OCI-LY3 (cell line): ENCODE measurements around the gene ABCA2.

Experiments used
- H2AFZ ChIP-seq: fragments of 200-600, 300-600 bp; shearing (Covaris generic); 2 replicates; pipeline ENCODE4 v1.6.0; 2014; ENCODE audit warnings: antibody characterized with exemption, low read depth, low read length
- H3K27ac ChIP-seq: fragments of 200-600, 300-600 bp; sonication (generic); 2 replicates; pipeline ENCODE4 v1.5.1; 2014; ENCODE audit warnings: mild to moderate bottlenecking, low read length, moderate library complexity, mixed read lengths
- H3K27me3 ChIP-seq: fragments of 200-600, 300-600 bp; sonication (generic); 2 replicates; pipeline ENCODE4 v1.6.1; 2014; ENCODE audit warnings: low read depth, low read length, mixed read lengths
- H3K36me3 ChIP-seq: fragments of 200-600, 300-600 bp; sonication (generic); replicated peaks from 2 replicates; pipeline ENCODE3; 2014; ENCODE audit warnings: low read depth, low read length, mixed read lengths
- H3K4me1 ChIP-seq: fragments of 300-600, 200-600 bp; sonication (generic); 2 replicates; pipeline ENCODE4 v1.6.1; 2014; ENCODE audit warnings: low read length, mixed read lengths
- H3K4me2 ChIP-seq: fragments of 200-600, 300-600 bp; sonication (generic); 2 replicates; pipeline ENCODE4 v1.6.1; 2014; ENCODE audit warnings: low read length, mixed read lengths
- H3K4me3 ChIP-seq: fragments of 300-600, 200-600 bp; sonication (generic); 2 replicates; pipeline ENCODE4 v1.5.1; 2014; ENCODE audit warnings: antibody characterized with exemption, mild to moderate bottlenecking, low read length, moderate library complexity
- H3K79me2 ChIP-seq: fragments of 300-600, 200-600 bp; shearing (Covaris generic); 2 replicates; pipeline ENCODE4 v1.6.1; 2014; ENCODE audit warnings: mild to moderate bottlenecking, low read length, mixed read lengths
- H3K9ac ChIP-seq: fragments of 300-600, 200-600 bp; shearing (Covaris generic); 2 replicates; pipeline ENCODE4 v1.6.0; 2014; ENCODE audit warnings: mild to moderate bottlenecking, low read length, moderate library complexity
- H3K9me3 ChIP-seq: fragments of 200-600, 300-600 bp; shearing (Covaris generic); 2 replicates; pipeline ENCODE4 v1.6.1; 2014; ENCODE audit warnings: low read length, mixed read lengths; ENCODE audit not compliant: insufficient read depth
- H4K20me1 ChIP-seq: fragments of 200-600, 300-600 bp; sonication (generic); 2 replicates; pipeline ENCODE4 v1.6.1; 2016; ENCODE audit warnings: low read length, mixed read lengths; ENCODE audit not compliant: insufficient read depth
- CTCF ChIP-seq: fragments of 200-600, 300-600 bp; sonication (generic); IDR thresholded peaks from 2 replicates; pipeline ENCODE4 v1.5.1; 2014; ENCODE audit warnings: antibody characterized with exemption, low read length, low read depth
- EZH2phosphoT487 ChIP-seq: fragments of 200-600 bp; shearing (Covaris generic); IDR thresholded peaks from 2 replicates; pipeline ENCODE4 v1.6.1; 2018; ENCODE audit warnings: antibody characterized with exemption, mixed run types, low read depth

ABCA2 gene

GRCh38 chr9:137018761-137019559 lies 9.1 kb downstream of the ABCA2 start:
- H3K4me2 ChIP-seq, result no peak overlapping the region
- no peak overlapping the region for H3K9ac ChIP-seq
- H3K4me1 ChIP-seq, result no peaks in the 10 kb centered on the region
- H2AFZ ChIP-seq, result no peak overlapping the region
- no peaks in the 10 kb centered on the region for H3K36me3 ChIP-seq
- H3K27me3 ChIP-seq, result no peaks in the 10 kb centered on the region
- H3K4me3 ChIP-seq, result no peak overlapping the region
- H3K79me2 ChIP-seq, result no peaks in the 10 kb centered on the region
- no peak overlapping the region for H3K27ac ChIP-seq
- no peak for TF ChIP-seq EZH2phosphoT487
- TF ChIP-seq CTCF, result no peak
- no peaks in the 10 kb centered on the region for H4K20me1 ChIP-seq
- no peaks in the 10 kb centered on the region for H3K9me3 ChIP-seq

- H3K9ac ChIP-seq, result no peak overlapping the region
- no peak overlapping the region for H3K4me2 ChIP-seq
- H3K4me3 ChIP-seq, result no peak overlapping the region
- no peaks in the 10 kb centered on the region for H3K4me1 ChIP-seq
- no peaks in the 10 kb centered on the region for H3K9me3 ChIP-seq
- no peak overlapping the region for H2AFZ ChIP-seq
- no peak overlapping the region for H3K27ac ChIP-seq
- H3K79me2 ChIP-seq, result no peaks in the 10 kb centered on the region
- H3K27me3 ChIP-seq, result no peaks in the 10 kb centered on the region
- H3K36me3 ChIP-seq, result no peaks in the 10 kb centered on the region
- H4K20me1 ChIP-seq, result no peaks in the 10 kb centered on the region
- TF ChIP-seq CTCF, result no peak
- TF ChIP-seq EZH2phosphoT487, result no peak
Measured at GRCh38 chr9:137017791-137018497, 10.1 kb downstream of the ABCA2 start.

GRCh38 chr9:137017071-137017470 lies 11.0 kb downstream of the ABCA2 start:
- no peaks in the 10 kb centered on the region for H3K36me3 ChIP-seq
- no peak overlapping the region for H3K4me3 ChIP-seq
- H3K9ac ChIP-seq, result no peak overlapping the region
- H3K79me2 ChIP-seq, result no peaks in the 10 kb centered on the region
- H3K27me3 ChIP-seq, result no peaks in the 10 kb centered on the region
- TF ChIP-seq CTCF (no peak), EZH2phosphoT487 (no peak)
- H3K4me2 ChIP-seq, result no peak overlapping the region
- no peaks in the 10 kb centered on the region for H4K20me1 ChIP-seq
- H3K27ac ChIP-seq, result no peak overlapping the region
- H2AFZ ChIP-seq, result no peak overlapping the region
- no peaks in the 10 kb centered on the region for H3K4me1 ChIP-seq
- H3K9me3 ChIP-seq, result no peaks in the 10 kb centered on the region

- no peak overlapping the region for H3K4me3 ChIP-seq
- no peaks in the 10 kb centered on the region for H3K36me3 ChIP-seq
- H3K9me3 ChIP-seq, result no peaks in the 10 kb centered on the region
- H3K9ac ChIP-seq, result no peak overlapping the region
- H3K4me1 ChIP-seq, result no peaks in the 10 kb centered on the region
- H3K79me2 ChIP-seq, result no peaks in the 10 kb centered on the region
- no peaks in the 10 kb centered on the region for H4K20me1 ChIP-seq
- no peak overlapping the region for H3K27ac ChIP-seq
- no peaks in the 10 kb centered on the region for H3K27me3 ChIP-seq
- H2AFZ ChIP-seq, result no peak overlapping the region
- no peak overlapping the region for H3K4me2 ChIP-seq
- TF ChIP-seq CTCF (no peak), EZH2phosphoT487 (no peak)
Measured at GRCh38 chr9:137016436-137016835, 11.6 kb downstream of the ABCA2 start.
